BLaER1 treated with 17β-estradiol and CSF1 and Interleukin-3, amounts not matched to agents 10 nM and 100 nM (cell line): Measurements from ENCODE around the gene KLF7.

Experiments used
- H3K27ac ChIP-seq, 11 experiments: shearing (Covaris generic); formaldehyde crosslinking; 2 replicates each; pipeline ENCODE4 v1.8.1; 2022
- H3K27me3 ChIP-seq, 11 experiments: shearing (Covaris generic); formaldehyde crosslinking; 2 replicates each; pipeline ENCODE4 v1.8.1; 2022
- H3K36me3 ChIP-seq, 11 experiments: shearing (Covaris generic); formaldehyde crosslinking; 2 replicates each; pipeline ENCODE4 v1.8.1; 2022
- H3K4me1 ChIP-seq, 10 experiments: shearing (Covaris generic); formaldehyde crosslinking; 2 replicates each; pipeline ENCODE4 v1.8.1; 2022
- H3K4me2 ChIP-seq, 11 experiments: shearing (Covaris generic); formaldehyde crosslinking; 2 replicates each; pipeline ENCODE4 v1.8.1; 2022
- H3K4me3 ChIP-seq, 10 experiments: shearing (Covaris generic); formaldehyde crosslinking; 2 replicates each; pipeline ENCODE4 v1.8.1; 2022
- H3K9ac ChIP-seq, 11 experiments: shearing (Covaris generic); formaldehyde crosslinking; 2 replicates each; pipeline ENCODE4 v1.8.1; 2022
- H3K9me3 ChIP-seq, 11 experiments: shearing (Covaris generic); formaldehyde crosslinking; replicated peaks in 1 of 11; 2 replicates each; pipeline ENCODE4 v1.8.1; 2022
- H4K20me1 ChIP-seq, 11 experiments: shearing (Covaris generic); formaldehyde crosslinking; 2 replicates each; pipeline ENCODE4 v1.8.1; 2022
- Cebpa-rat ChIP-seq, 11 experiments: shearing (Covaris generic); IDR thresholded peaks; 2 replicates each; pipeline ENCODE4 v1.8.1; 2022

Gene KLF7

DNA sequence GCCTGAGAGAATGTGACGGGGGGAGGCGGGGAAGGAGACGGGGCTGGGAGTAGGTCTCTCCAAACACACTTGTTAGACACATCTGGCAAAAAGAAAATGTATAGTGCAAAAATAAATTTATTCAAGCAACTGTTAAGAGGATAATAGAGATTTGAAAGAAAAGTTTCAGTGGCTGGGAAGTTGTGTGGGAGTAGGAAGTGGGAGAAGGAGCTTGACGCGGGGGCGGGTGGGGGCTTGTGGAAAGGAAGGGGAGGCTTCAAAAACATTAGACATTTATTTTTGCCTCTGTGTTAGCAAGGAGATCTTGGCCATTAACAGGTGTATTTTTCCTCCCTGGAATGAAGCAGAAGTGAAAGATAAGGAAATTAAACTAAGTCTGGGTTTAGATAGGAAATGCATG lies 90.3 kb downstream of the KLF7 start:
- Histone ChIP-seq H3K4me3 (no peak overlapping the region), H3K4me2 (no peak overlapping the region; a peak in 1 of 22 replicates), H3K4me1 (peaks cover 14 to 34% (median 20%) of the 10 kb centered on the region in 10 experiments), H3K27me3 (no peaks in the 10 kb centered on the region), H3K9ac (no peak overlapping the region), H4K20me1 (no peaks in the 10 kb centered on the region), H3K27ac (no peak overlapping the region), H3K9me3 (no peaks in the 10 kb centered on the region), H3K36me3 (no peaks in the 10 kb centered on the region)
- TF ChIP-seq Cebpa-rat (IDR thresholded peaks at IDR 0.05), result no peak

DNA sequence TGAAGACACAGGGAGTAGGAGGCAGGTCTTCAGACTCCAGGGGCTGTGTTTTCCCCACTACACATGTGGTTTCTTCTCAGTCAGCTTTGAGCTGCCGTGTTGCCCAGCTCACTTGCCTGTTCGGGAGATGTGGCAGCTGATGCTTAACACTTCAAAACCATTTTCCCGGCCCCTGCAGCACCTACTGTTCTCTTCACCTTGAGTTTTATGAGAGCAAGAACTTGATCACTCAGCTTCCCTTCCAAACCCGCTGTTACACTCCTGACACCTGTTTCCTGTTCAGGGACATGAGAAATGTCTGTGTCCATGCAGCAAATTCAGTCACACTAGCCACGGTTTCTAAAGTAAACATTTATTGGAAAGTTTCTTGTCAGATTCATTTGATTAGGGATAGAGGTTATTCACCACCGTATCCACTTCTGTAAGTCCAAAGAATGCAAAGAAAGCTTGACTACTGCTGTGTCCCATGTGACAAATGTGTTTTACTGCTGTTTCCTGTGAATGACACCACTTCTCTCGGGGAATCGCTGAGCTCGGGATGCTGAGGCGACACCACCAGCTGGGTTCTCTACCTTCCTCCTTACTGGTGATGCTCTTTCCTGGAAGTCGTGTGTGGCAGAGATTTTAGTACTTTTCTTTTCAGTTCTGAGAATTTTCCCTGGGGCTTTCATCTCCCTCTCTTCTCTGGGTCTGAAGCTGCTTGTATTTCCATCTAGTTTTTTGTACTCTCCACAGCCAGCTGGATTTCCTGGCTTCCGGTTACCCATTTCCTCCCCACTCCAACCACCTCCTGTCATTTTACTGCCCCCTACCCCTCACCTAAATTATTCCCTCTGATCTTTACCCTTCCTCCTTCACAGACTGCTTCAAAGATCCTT lies 91.7 kb downstream of the KLF7 start:
- H3K27me3 ChIP-seq, result no peaks in the 10 kb centered on the region
- peaks cover 14 to 34% (median 27%) of the 10 kb centered on the region in 10 experiments for H3K4me1 ChIP-seq
- H3K27ac ChIP-seq, result peak overlapping the region in 3 of 11 experiments; percentile 11 to 39 (median 12); a peak in 5 of 22 replicates
- H3K9ac ChIP-seq, result peak overlapping the region in 2 of 11 experiments; percentile 20; a peak in 1 of 22 replicates
- H3K4me2 ChIP-seq, result peak overlapping the region; percentile 60 to 83 (median 70)
- H3K4me3 ChIP-seq, result peak overlapping the region in 3 of 10 experiments; percentile 5 to 37 (median 7); a peak in 3 of 20 replicates
- H4K20me1 ChIP-seq, result no peaks in the 10 kb centered on the region
- H3K9me3 ChIP-seq, result no peaks in the 10 kb centered on the region
- H3K36me3 ChIP-seq, result no peaks in the 10 kb centered on the region
- TF ChIP-seq Cebpa-rat (IDR thresholded peaks at IDR 0.05), result no peak

DNA sequence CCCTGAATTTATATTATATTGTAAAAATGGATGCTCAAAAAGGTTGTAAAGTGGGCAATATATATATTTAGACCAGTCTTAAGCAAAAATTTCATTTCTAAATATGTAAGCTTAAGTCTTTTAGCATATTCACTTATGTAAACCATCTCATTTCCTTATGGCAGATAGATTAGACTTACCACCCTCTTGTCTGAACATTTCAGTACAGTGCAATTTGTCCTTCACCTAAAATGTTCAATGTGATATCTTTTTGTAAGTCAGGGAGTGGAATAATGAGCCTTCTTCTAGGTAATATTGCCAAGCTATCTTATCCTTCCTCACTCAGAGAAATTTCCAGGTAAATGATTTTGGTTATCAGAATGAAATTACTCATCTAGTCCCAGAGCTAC lies 92.3 kb downstream of the KLF7 start:
- H3K4me3 ChIP-seq, result no peak overlapping the region
- no peaks in the 10 kb centered on the region for H4K20me1 ChIP-seq
- H3K27ac ChIP-seq, result peak overlapping the region in 3 of 11 experiments; percentile 3 to 39 (median 11); a peak in 1 of 22 replicates
- H3K27me3 ChIP-seq, result no peaks in the 10 kb centered on the region
- no peaks in the 10 kb centered on the region for H3K36me3 ChIP-seq
- peak overlapping the region; percentile 60 to 83 (median 70); a peak in 20 of 22 replicates for H3K4me2 ChIP-seq
- TF ChIP-seq Cebpa-rat (IDR thresholded peaks at IDR 0.05), result no peak
- H3K9ac ChIP-seq, result no peak overlapping the region
- no peaks in the 10 kb centered on the region for H3K9me3 ChIP-seq
- peaks cover 14 to 34% (median 27%) of the 10 kb centered on the region in 10 experiments for H3K4me1 ChIP-seq

DNA sequence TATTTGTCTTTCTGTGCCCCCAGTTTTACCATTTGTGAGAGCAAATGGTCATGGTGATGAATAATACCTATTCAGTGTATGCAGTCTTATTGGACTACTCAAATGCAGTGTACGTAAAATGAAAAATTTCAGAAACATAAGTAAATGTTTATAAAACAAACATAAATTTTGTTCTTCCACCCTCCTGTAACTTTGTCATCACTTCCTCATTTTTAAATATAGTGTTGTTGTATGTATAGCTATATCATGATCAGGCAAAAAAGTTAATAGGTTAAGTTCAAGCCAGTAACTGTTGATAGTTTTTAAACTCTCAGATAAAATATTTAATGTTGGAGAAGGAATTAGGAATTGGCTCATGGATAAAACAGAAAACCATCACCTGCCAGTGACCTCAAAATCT lies 93.2 kb downstream of the KLF7 start:
- TF ChIP-seq Cebpa-rat (IDR thresholded peaks at IDR 0.05), result no peak
- H3K4me1 ChIP-seq, result peaks cover 14 to 39% (median 27%) of the 10 kb centered on the region in 10 experiments
- peak overlapping the region in 6 of 11 experiments; percentile 3 to 40 (median 10); a peak in 4 of 22 replicates for H3K4me2 ChIP-seq

DNA sequence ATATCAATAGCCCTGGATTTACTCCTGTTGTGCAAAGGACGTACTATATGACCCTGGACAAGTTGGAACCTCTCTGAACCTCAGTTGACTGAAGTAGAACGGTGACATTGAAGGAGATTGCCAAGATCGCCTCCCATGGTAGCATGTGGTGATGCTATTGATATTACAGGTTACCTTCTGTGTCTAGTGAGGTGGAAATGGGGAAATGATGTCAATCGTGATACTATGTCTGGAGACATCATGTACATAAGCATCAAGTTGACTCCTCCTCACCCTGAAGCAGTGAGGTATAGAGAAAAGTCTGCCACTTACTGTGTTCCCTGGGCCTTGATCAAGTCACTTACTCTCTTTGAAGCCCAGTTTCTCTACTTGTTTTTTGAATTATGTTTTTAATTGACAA lies 93.9 kb downstream of the KLF7 start:
- no peaks in the 10 kb centered on the region for H3K27me3 ChIP-seq
- H3K9me3 ChIP-seq, result no peaks in the 10 kb centered on the region
- H4K20me1 ChIP-seq, result no peaks in the 10 kb centered on the region
- no peak for TF ChIP-seq Cebpa-rat (IDR thresholded peaks at IDR 0.05)
- H3K9ac ChIP-seq, result no peak overlapping the region
- H3K27ac ChIP-seq, result no peak overlapping the region
- H3K4me2 ChIP-seq, result no peak overlapping the region
- H3K4me3 ChIP-seq, result no peak overlapping the region
- H3K36me3 ChIP-seq, result no peaks in the 10 kb centered on the region
- peaks cover 14 to 46% (median 27%) of the 10 kb centered on the region in 10 experiments for H3K4me1 ChIP-seq

More for the DNA sequence above, 93.2 kb downstream of the KLF7 start:
- no peak overlapping the region for H3K9ac ChIP-seq
- H3K27ac ChIP-seq, result no peak overlapping the region
- no peaks in the 10 kb centered on the region for H3K9me3 ChIP-seq
- H3K4me3 ChIP-seq, result no peak overlapping the region
- no peaks in the 10 kb centered on the region for H3K27me3 ChIP-seq
- H4K20me1 ChIP-seq, result no peaks in the 10 kb centered on the region
- no peaks in the 10 kb centered on the region for H3K36me3 ChIP-seq

DNA sequence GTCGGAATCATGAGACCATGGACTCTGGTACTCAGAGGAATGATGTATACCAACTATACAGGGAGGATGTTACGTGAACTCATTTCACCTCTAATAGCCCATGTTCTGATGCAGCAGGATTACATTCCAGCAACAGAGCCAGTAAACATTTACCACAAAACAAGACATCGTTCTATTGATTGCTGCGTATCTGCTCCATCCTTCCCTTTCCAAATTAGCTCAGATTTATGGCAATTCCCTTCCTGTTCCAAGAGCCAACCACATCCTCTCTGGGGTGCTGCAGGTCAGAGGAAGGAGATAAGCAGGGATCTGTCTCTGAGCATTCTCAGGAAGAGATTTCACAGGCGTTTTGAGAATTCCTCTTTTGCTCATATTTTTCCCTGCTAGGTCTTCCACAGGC lies 98.3 kb downstream of the KLF7 start:
- Histone ChIP-seq H3K36me3 (no peaks in the 10 kb centered on the region), H3K9ac (no peak overlapping the region), H3K4me1 (peaks cover 0 to 29% (median 9%) of the 10 kb centered on the region in 10 experiments; a peak in 11 of 20 replicates), H3K27ac (no peak overlapping the region), H3K9me3 (no peaks in the 10 kb centered on the region), H3K4me3 (no peak overlapping the region), H3K27me3 (no peaks in the 10 kb centered on the region), H3K4me2 (peak overlapping the region in 2 of 11 experiments; percentile 30 to 53; a peak in 4 of 22 replicates), H4K20me1 (no peaks in the 10 kb centered on the region)
- no peak for TF ChIP-seq Cebpa-rat (IDR thresholded peaks at IDR 0.05)

DNA sequence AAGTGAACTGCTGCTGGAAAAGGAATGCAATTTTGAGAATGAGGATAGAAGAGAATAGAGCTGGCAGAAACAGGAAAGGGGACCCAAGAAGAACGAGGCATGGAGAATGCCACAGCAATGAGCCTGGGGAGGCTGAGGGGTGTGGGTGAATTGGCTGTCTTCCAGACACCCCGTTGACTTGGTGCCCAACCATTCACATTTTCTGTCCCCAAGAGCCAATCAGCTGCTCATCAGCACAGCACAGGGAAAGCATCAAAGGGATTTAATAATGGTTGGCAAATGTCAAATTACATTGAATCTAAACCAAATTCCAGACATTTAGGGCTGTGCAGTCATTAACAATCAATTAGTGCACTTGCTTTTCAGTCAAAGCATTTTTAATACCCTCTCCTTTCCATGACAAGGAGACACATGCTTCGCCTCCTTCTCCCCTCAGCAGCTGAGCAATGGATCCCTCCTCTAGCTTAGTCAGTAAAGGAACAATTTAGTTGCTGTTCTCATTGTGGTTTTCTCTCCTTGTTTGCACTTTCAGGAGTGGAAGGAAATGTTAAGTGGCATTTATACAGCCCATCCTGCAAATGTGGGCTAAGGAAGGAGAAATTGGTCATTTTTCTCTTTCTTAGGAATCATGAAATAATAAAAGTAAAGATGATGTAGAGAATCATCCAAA lies 98.8 kb downstream of the KLF7 start:
- Histone ChIP-seq H3K4me1 (peaks cover 0 to 25% (median 7%) of the 10 kb centered on the region in 10 experiments; a peak in 8 of 20 replicates), H3K27ac (no peak overlapping the region), H3K4me3 (no peak overlapping the region), H4K20me1 (no peaks in the 10 kb centered on the region), H3K36me3 (no peaks in the 10 kb centered on the region), H3K9ac (no peak overlapping the region), H3K4me2 (peak overlapping the region in 2 of 11 experiments; percentile 30 to 53; a peak in 4 of 22 replicates), H3K27me3 (no peaks in the 10 kb centered on the region), H3K9me3 (no peaks in the 10 kb centered on the region)
- TF ChIP-seq Cebpa-rat (IDR thresholded peaks at IDR 0.05), result no peak

DNA sequence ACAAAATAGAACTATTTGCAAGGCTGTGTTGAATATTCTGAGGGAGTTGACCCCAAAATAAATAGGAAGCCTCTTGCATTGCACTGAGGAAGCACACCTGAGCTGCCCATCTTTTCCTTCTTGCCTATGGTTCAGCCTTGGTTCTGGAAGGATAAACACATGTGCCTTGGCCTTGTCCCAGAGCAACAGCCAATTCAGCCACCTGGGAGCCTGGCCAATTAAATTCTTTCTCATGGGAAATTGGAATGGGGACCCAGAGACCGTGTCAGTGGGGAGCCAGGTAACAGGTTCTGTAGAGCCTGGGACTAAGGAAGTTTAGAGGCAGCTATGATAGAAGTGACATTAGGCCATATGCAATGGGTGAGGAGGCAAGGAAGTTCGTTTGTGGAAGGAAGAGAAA lies 99.6 kb downstream of the KLF7 start:
- no peak overlapping the region for H3K4me3 ChIP-seq
- TF ChIP-seq Cebpa-rat (IDR thresholded peaks at IDR 0.05), result no peak
- peak overlapping the region in 1 of 11 experiments; percentile 53; a peak in 1 of 22 replicates for H3K4me2 ChIP-seq
- no peak overlapping the region for H3K9ac ChIP-seq
- H3K27ac ChIP-seq, result no peak overlapping the region
- peaks cover 0 to 25% (median 7%) of the 10 kb centered on the region in 10 experiments; a peak in 8 of 20 replicates for H3K4me1 ChIP-seq
- no peaks in the 10 kb centered on the region for H4K20me1 ChIP-seq
- no peaks in the 10 kb centered on the region for H3K36me3 ChIP-seq
- no peaks in the 10 kb centered on the region for H3K27me3 ChIP-seq
- H3K9me3 ChIP-seq, result no peaks in the 10 kb centered on the region

DNA sequence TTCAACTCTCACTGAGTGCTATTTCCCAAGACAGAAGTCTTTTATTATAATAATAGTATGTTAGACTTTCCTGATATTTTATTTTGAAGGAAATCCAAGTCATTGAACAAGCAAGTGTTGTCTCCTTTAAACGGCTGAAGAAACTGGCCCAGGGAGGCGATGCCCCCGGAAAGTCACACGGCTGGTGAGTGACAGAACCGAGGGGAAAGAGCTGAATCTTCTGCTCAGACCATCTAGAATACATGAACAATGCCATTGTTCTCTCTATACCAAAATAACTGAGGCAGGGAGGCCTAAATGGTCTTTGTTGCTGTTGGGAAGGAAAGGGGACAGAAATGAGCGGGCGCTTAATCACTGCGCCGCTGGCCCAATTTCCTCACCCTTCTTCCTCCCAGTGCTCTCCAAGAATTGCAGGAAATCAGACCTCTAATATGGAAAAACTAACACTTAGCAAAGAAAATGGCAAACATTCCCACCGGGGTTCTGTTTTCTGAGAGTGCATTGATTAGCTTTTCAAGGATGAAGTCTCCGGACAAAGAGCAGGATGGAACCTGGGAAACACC lies 101.5 kb downstream of the KLF7 start:
- H3K4me3 ChIP-seq, result no peak overlapping the region
- TF ChIP-seq Cebpa-rat (IDR thresholded peaks at IDR 0.05), result no peak
- peaks cover 0 to 25% (median under 1%) of the 10 kb centered on the region in 10 experiments; a peak in 8 of 20 replicates for H3K4me1 ChIP-seq
- H3K36me3 ChIP-seq, result no peaks in the 10 kb centered on the region
- no peak overlapping the region for H3K4me2 ChIP-seq
- no peak overlapping the region for H3K9ac ChIP-seq
- H3K27me3 ChIP-seq, result no peaks in the 10 kb centered on the region
- H3K27ac ChIP-seq, result no peak overlapping the region
- H3K9me3 ChIP-seq, result no peaks in the 10 kb centered on the region
- no peaks in the 10 kb centered on the region for H4K20me1 ChIP-seq
